ENCODE measurements around the gene ARF1. TPM values are rescaled to one million over a fixed set of nuclear protein-coding genes. Genes with fewer than 3 reads are reported as not detected.

ARF1 gene
- total RNA-seq, 1 donor from 2014 or later = 259 TPM

DNA sequence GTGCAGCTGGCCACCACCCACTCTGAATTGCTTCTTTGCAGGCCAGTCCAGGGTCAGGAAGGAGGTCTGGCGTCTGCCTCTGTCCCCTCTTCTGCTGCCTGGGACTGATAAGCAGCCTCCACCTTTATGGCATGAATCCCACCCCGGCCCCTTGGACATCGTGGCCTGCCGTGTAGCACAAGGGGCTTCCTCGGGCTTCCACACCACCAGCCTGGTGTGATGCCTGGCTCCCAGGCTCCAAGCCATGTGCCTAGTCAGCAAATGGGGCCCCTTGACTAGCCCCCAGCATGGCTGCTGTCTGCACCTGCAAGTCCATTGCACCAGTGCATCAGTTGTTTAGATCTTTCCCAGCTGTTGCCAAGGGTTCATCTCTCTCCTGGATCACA lies 9.9 kb upstream of the ARF1 start:
- no peak for DNase-seq (ENCODE audit: low spot score, unreplicated experiment)
- Mint-ChIP-seq H3K4me1 (ENCODE audit: low read depth) (no peaks in the 10 kb centered on the region), H3K27me3 (peaks cover 32% of the 10 kb centered on the region), H3K27ac (no peak overlapping the region), H3K4me3 (ENCODE audit: low read depth) (no peak overlapping the region), H3K36me3 (ENCODE audit: insufficient read depth) (no peaks in the 10 kb centered on the region), H3K9me3 (ENCODE audit: low read depth) (no peaks in the 10 kb centered on the region)
- TF ChIP-seq, protein P1, sequence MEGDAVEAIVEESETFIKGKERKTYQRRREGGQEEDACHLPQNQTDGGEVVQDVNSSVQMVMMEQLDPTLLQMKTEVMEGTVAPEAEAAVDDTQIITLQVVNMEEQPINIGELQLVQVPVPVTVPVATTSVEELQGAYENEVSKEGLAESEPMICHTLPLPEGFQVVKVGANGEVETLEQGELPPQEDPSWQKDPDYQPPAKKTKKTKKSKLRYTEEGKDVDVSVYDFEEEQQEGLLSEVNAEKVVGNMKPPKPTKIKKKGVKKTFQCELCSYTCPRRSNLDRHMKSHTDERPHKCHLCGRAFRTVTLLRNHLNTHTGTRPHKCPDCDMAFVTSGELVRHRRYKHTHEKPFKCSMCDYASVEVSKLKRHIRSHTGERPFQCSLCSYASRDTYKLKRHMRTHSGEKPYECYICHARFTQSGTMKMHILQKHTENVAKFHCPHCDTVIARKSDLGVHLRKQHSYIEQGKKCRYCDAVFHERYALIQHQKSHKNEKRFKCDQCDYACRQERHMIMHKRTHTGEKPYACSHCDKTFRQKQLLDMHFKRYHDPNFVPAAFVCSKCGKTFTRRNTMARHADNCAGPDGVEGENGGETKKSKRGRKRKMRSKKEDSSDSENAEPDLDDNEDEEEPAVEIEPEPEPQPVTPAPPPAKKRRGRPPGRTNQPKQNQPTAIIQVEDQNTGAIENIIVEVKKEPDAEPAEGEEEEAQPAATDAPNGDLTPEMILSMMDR (IDR thresholded peaks at IDR 0.05; ENCODE audit: unreplicated experiment) = no peak

DNA sequence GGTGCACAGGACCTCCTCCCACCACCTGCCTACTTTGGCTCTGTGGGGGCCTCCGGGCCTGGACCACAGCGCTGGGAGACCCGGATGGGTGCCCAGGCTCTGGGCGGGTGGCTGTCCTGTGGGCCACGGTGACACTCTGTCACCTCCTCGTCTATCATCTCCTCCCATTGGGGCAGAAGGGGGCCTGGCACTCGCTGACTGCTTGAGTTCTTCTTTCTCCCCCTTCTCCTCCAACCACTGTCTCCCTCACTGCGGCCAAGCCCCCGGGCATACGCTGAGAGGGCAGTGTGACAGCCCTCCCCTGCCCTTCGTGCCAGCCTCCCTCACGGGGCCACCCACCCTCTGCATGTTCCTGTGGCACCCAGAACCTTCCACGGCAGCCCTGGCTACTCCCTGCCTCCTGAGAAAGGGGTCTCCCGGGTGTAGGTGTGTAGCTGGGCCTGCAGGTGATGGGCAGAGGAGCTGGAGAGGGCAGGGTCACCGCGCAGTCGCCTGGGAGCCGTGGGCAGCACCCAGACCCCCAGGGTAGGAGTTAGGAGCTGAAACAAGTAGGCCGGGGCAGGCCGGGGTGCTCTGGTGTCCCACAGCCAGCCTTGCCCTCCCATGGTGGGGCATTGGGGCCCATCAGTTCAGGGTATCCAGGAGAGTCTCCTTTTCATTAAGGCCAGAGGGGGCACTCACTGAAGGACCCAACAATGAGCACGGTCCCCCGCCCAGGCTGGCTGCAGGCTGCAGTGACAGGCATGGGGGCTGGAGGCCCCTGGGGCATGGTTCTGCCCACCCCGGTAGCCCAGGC lies 9.2 kb upstream of the ARF1 start:
- H3K4me1 Mint-ChIP-seq (ENCODE audit: low read depth) = no peaks in the 10 kb centered on the region
- H3K27ac Mint-ChIP-seq = no peak overlapping the region
- TF ChIP-seq, protein P1 (IDR thresholded peaks at IDR 0.05; ENCODE audit: unreplicated experiment) = no peak

GRCh38 chr1:228073857-228074545 lies 8.5 kb upstream of the ARF1 start:
- TF ChIP-seq, protein P1 (IDR thresholded peaks at IDR 0.05; ENCODE audit: unreplicated experiment) = no peak
- peaks cover 32% of the 10 kb centered on the region for H3K27me3 Mint-ChIP-seq
- no peaks in the 10 kb centered on the region for H3K4me1 Mint-ChIP-seq (ENCODE audit: low read depth)
- no peaks in the 10 kb centered on the region for H3K9me3 Mint-ChIP-seq (ENCODE audit: low read depth)
- H3K36me3 Mint-ChIP-seq (ENCODE audit: insufficient read depth) = no peaks in the 10 kb centered on the region
- H3K27ac Mint-ChIP-seq = no peak overlapping the region
- no peak overlapping the region for H3K4me3 Mint-ChIP-seq (ENCODE audit: low read depth)
- no peak for DNase-seq (ENCODE audit: low spot score, unreplicated experiment)

More for the DNA sequence above, 9.2 kb upstream of the ARF1 start:
- peaks cover 32% of the 10 kb centered on the region for H3K27me3 Mint-ChIP-seq
- no peaks in the 10 kb centered on the region for H3K36me3 Mint-ChIP-seq (ENCODE audit: insufficient read depth)
- DNase-seq (ENCODE audit: low spot score, unreplicated experiment) = no peak
- H3K9me3 Mint-ChIP-seq (ENCODE audit: low read depth) = no peaks in the 10 kb centered on the region
- H3K4me3 Mint-ChIP-seq (ENCODE audit: low read depth) = no peak overlapping the region

DNA sequence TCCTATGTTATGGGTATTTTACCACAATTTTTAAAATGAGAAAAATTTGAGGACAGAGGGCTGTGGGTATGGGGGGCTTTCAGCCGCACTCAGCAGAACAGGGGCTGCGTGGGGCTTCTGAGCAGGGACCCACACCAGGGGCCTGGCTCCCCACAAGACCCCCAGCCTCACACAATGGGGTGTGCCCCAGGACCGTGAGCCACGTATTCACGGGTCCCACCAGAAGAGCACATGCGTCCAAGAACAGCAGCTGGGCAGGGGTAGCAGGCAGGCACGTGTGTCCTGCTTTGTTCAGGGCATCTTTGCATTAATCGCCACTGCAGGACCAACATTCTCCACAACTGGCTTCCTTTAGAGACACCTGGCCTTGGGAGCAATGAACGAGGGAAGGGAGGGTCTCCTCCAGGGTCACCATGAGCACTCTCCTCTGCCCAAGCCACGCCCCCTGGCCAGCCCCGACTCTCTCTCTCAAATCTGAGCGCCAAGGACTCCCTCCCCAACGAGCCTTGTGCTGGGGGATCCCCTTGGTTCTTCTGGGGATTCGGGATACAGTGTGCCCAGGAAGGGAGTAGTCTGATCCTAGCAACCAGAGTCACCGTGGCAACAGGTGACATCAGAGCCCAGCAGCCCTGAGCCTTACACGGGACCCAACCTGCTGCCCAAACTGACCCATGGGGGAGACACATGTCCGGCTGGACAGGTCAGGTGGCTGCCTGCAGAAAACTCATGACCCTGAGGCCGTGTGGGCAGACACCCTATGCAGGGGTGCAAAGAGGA lies 7.4 kb upstream of the ARF1 start:
- TF ChIP-seq, protein P1 (IDR thresholded peaks at IDR 0.05; ENCODE audit: unreplicated experiment) = no peak
- no peaks in the 10 kb centered on the region for H3K4me1 Mint-ChIP-seq (ENCODE audit: low read depth)
- no peak overlapping the region for H3K4me3 Mint-ChIP-seq (ENCODE audit: low read depth)
- no peaks in the 10 kb centered on the region for H3K36me3 Mint-ChIP-seq (ENCODE audit: insufficient read depth)
- peaks cover 29% of the 10 kb centered on the region for H3K27me3 Mint-ChIP-seq
- no peak for DNase-seq (ENCODE audit: low spot score, unreplicated experiment)
- H3K27ac Mint-ChIP-seq = no peak overlapping the region
- no peaks in the 10 kb centered on the region for H3K9me3 Mint-ChIP-seq (ENCODE audit: low read depth)

DNA sequence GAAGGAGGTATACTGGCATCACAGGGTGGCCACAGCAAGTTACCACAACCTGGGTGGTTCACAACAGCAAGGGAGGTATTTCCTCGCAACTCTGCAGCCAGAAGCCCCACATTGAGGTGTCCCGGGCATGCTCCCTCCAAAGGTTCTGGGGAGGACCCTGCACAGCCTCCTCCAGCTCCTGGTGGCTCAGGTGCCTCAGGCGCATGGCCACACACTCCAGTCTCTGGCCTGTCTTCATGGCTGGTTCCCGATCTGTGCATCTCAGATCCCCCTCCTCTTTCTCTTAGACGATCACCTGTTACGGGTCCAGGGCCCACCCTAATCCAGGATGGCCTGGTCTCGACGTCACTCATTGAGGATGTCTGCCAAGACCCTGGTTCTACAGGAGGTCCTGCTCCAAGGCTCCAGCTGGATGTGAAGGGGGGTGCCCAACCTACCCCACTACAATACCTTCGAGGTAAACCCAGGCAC lies 6.7 kb upstream of the ARF1 start:
- Mint-ChIP-seq H3K36me3 (ENCODE audit: insufficient read depth) (no peaks in the 10 kb centered on the region), H3K9me3 (ENCODE audit: low read depth) (no peaks in the 10 kb centered on the region), H3K4me3 (ENCODE audit: low read depth) (no peak overlapping the region)

More for the DNA sequence above, 6.7 kb upstream of the ARF1 start:
- H3K4me1 Mint-ChIP-seq (ENCODE audit: low read depth) = no peaks in the 10 kb centered on the region
- no peak for DNase-seq (ENCODE audit: low spot score, unreplicated experiment)
- TF ChIP-seq, protein P1 (IDR thresholded peaks at IDR 0.05; ENCODE audit: unreplicated experiment) = no peak
- peaks cover 27% of the 10 kb centered on the region for H3K27me3 Mint-ChIP-seq
- H3K27ac Mint-ChIP-seq = no peak overlapping the region

Data from progenitor cell of endocrine pancreas (in vitro differentiated cells).